NCI-H1417 treated with DMSO at 0.1 percent for 48 hours (cell line): ENCODE results near the gene LRRC23.
"Not testable (repeated sequence)": the region's sequence is repeated elsewhere in the genome, so short reads cannot be mapped to it uniquely, and the experiment has no call there.

Experiments
- DNase-seq: peaks from one replicate; lab custom pipeline; 2025; lab: John Stamatoyannopoulos, UW

LRRC23 gene

GRCh38 chr12:6902448-6902847, 2.2 kb upstream of the LRRC23 start:
- DNase-seq: no peak

- DNase-seq: no peak
These were observed 900 bp upstream of the LRRC23 start for GRCh38 chr12:6903722-6904121.

GRCh38 chr12:6905414-6906040, 905 bp downstream of the LRRC23 start:
- DNase-seq: no peak

GRCh38 chr12:6908141-6908540, 3.5 kb downstream of the LRRC23 start:
- not testable (repeated sequence) for DNase-seq

GRCh38 chr12:6909421-6910145, 5.0 kb downstream of the LRRC23 start:
- DNase-seq: no peak

- no peak for DNase-seq
These were observed 7.7 kb downstream of the LRRC23 start for GRCh38 chr12:6912164-6912935.

- no peak for DNase-seq
These were observed 9.8 kb downstream of the LRRC23 start, which contains the start of gene ENO2 for GRCh38 chr12:6914246-6914946. Gene ENO2 (plus strand): TSS chr12:6914580. CDS start chr12:6915833, 1,253 bp downstream.

GRCh38 chr12:6914947-6915788, 10.5 kb downstream of the LRRC23 start:
- no peak for DNase-seq

- no peak for DNase-seq
These were observed 11.2 kb downstream of the LRRC23 start for GRCh38 chr12:6915789-6916285.

- no peak for DNase-seq
These were observed 12.0 kb downstream of the LRRC23 start for GRCh38 chr12:6916426-6917200.

- DNase-seq: no peak
These were observed 13.0 kb downstream of the LRRC23 start for GRCh38 chr12:6917491-6918231.

GRCh38 chr12:6919588-6919987, 15.0 kb downstream of the LRRC23 start:
- DNase-seq: no peak

GRCh38 chr12:6921539-6921938, 16.9 kb downstream of the LRRC23 start:
- no peak for DNase-seq

- DNase-seq: no peak
These were observed 17.6 kb downstream of the LRRC23 start for GRCh38 chr12:6921996-6922946.

- no peak for DNase-seq
These were observed 18.5 kb downstream of the LRRC23 start for GRCh38 chr12:6923003-6923732.

- no peak for DNase-seq
These were observed 19.2 kb downstream of the LRRC23 start for GRCh38 chr12:6923851-6924250.

- no peak for DNase-seq
These were observed 20.6 kb downstream of the LRRC23 start for GRCh38 chr12:6925239-6925539.
